ENCODE results near the gene FKBP4. TPM values are rescaled to one million over a fixed set of nuclear protein-coding genes. Genes with fewer than 3 reads are reported as not detected.

The FKBP4 gene
- total and polyA plus RNA-seq, 2 of the 13 experiments (the other 11 are each of a cell fraction or from before 2014, with no cell fraction given), result 25.7 to 66.1 TPM

DNA sequence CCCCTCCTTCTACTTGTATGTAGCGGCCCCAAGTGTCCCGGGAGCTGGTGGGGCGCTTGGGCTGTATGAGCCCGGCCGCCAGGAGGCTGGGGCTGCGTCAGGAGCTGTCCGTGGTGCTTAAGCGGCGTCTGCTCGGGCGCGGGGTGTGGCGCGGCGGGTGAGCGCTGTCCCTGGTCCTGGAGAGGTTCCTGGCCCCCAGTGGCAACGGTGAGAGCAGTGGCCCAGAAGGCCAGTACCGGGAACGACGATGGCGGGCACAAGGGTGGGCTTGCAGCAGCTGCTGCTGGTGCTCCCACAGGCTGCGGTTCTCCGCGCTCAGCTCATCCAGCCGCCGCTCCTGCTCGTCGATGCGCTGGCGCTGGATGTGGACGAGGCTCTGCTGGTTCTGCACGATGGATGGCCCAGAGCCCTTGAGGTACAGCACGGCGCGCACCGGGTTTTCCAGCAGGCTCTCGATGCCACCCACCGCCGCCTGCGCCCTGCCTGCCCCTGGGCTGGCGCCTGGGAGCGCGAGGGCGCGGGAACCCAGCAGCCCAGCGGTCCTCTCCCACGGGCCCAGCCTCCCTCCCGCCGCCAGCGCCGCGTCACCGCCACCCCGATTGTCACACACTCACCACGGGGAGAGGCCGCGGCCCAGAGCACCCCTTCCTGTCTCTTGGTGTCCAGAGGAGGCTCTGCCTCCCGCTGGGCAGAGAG, 41.9 kb upstream of the FKBP4 start (continued):
- TF ChIP-seq EEA1 (CRISPR knock-in tag; IDR thresholded peaks at IDR 0.05; ENCODE audit: borderline replicate concordance) (peak; percentile 100), IRX3 (CRISPR knock-in tag; IDR thresholded peaks at IDR 0.05; ENCODE audit: borderline replicate concordance, low read depth) (peak; percentile 100), HOXA9 (CRISPR knock-in tag; IDR thresholded peaks at IDR 0.05; ENCODE audit: borderline replicate concordance) (peak; percentile 100), TAF15 (IDR thresholded peaks at IDR 0.05; ENCODE audit: low read depth, low read length, poor library complexity, severe bottlenecking) (no peak), DR1 (CRISPR knock-in tag; IDR thresholded peaks at IDR 0.05) (peak; percentile 94), KLF16 (CRISPR knock-in tag; IDR thresholded peaks at IDR 0.05) (peak; percentile 98 to 100), ZNF225 (CRISPR knock-in tag; IDR thresholded peaks at IDR 0.05) (peak; percentile 100), FOXK1 (CRISPR knock-in tag; IDR thresholded peaks at IDR 0.05; ENCODE audit: borderline replicate concordance, low read depth) (peak; percentile 99), JUNB (CRISPR knock-in tag; IDR thresholded peaks at IDR 0.05; ENCODE audit: borderline replicate concordance) (peak; percentile 97), KLF9 (CRISPR knock-in tag; IDR thresholded peaks at IDR 0.05; ENCODE audit: low read depth) (peak; percentile 98), SP5 (CRISPR knock-in tag; IDR thresholded peaks at IDR 0.05; ENCODE audit: borderline replicate concordance, low read depth) (peak; percentile 72; the same call in 1 of the 2 replicates), ZSCAN29 (CRISPR knock-in tag; conservative IDR thresholded peaks at IDR 0.05) (peak; percentile 97), ZNF441 (CRISPR knock-in tag; IDR thresholded peaks at IDR 0.05; ENCODE audit: borderline replicate concordance) (peak; percentile 99), CREB1 (IDR thresholded peaks at IDR 0.05) (no peak), CREB1 (CRISPR knock-in tag; IDR thresholded peaks at IDR 0.05) (no peak), GATA4 (IDR thresholded peaks at IDR 0.05; ENCODE audit: borderline replicate concordance, low read depth) (no peak), FOXP1 (IDR thresholded peaks at IDR 0.05) (no peak), FOXP1 (CRISPR knock-in tag; IDR thresholded peaks at IDR 0.05) (peak; percentile 81), ARNT (IDR thresholded peaks at IDR 0.05) (no peak), ZNF24 (IDR thresholded peaks at IDR 0.05) (no peak), ZSCAN25 (CRISPR knock-in tag; IDR thresholded peaks at IDR 0.05) (peak; percentile 98), RXRA (CRISPR knock-in tag; IDR thresholded peaks at IDR 0.05) (peak; percentile 84), SRSF4 (IDR thresholded peaks at IDR 0.05; ENCODE audit: low read depth, low read length, poor library complexity, severe bottlenecking) (no peak), MAZ (IDR thresholded peaks at IDR 0.05; ENCODE audit: borderline replicate concordance, low read depth, low read length) (peak; percentile 46; the same call in 1 of the 2 replicates), MAZ (CRISPR knock-in tag; IDR thresholded peaks at IDR 0.05; ENCODE audit: low read depth) (peak; percentile 100)
- TF ChIP-seq, protein P1, sequence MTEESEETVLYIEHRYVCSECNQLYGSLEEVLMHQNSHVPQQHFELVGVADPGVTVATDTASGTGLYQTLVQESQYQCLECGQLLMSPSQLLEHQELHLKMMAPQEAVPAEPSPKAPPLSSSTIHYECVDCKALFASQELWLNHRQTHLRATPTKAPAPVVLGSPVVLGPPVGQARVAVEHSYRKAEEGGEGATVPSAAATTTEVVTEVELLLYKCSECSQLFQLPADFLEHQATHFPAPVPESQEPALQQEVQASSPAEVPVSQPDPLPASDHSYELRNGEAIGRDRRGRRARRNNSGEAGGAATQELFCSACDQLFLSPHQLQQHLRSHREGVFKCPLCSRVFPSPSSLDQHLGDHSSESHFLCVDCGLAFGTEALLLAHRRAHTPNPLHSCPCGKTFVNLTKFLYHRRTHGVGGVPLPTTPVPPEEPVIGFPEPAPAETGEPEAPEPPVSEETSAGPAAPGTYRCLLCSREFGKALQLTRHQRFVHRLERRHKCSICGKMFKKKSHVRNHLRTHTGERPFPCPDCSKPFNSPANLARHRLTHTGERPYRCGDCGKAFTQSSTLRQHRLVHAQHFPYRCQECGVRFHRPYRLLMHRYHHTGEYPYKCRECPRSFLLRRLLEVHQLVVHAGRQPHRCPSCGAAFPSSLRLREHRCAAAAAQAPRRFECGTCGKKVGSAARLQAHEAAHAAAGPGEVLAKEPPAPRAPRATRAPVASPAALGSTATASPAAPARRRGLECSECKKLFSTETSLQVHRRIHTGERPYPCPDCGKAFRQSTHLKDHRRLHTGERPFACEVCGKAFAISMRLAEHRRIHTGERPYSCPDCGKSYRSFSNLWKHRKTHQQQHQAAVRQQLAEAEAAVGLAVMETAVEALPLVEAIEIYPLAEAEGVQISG (CRISPR knock-in tag; IDR thresholded peaks at IDR 0.05), result peak; percentile 97
- TF ChIP-seq, protein P2, sequence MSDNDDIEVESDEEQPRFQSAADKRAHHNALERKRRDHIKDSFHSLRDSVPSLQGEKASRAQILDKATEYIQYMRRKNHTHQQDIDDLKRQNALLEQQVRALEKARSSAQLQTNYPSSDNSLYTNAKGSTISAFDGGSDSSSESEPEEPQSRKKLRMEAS (IDR thresholded peaks at IDR 0.05), result peak; percentile 65
- TF ChIP-seq, protein P3, sequence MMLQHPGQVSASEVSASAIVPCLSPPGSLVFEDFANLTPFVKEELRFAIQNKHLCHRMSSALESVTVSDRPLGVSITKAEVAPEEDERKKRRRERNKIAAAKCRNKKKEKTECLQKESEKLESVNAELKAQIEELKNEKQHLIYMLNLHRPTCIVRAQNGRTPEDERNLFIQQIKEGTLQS (CRISPR knock-in tag; IDR thresholded peaks at IDR 0.05), result peak; percentile 98

Measured in HepG2 (cell line).